ENCODE results near the gene RIMBP2.

The RIMBP2 gene

GRCh38 chr12:130524759-130525158 lies 191.3 kb downstream of the RIMBP2 start:
- DNase-seq: no peak

- no peak for DNase-seq
Measured at GRCh38 chr12:130523863-130524614, 192.1 kb downstream of the RIMBP2 start.

- DNase-seq: no peak
Measured at GRCh38 chr12:130523208-130523607, 192.9 kb downstream of the RIMBP2 start.

DNA sequence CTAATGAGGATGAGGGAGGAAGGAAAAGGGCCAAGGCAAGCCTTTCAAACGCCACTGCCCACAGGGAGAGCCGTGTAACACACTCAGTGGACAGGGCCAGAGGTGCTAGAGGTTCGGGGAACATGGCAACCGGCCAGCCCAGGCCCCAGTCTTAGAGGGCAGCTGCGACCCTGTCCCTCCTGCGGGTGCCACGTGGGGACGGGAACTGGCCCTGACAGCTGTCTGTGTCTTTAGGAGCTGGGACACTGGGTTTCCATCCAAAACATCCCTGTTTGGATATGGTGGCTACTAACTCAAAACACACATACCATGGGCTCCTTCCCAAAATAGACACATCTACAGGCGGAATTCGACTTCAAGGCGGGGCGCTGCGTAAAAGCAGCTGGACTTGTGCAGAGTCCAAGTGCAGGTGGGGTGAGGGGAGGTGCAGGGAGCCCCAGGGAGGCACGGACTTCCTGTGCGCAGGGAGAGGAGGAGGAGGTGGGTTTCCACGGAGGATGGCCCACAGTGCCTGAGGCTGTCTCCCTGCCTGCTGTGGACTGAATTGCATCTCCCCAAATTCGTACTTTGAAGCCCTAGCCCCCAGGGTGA lies 193.8 kb downstream of the RIMBP2 start:
- DNase-seq: no peak

- no peak for DNase-seq
Measured at GRCh38 chr12:130521375-130522124, 194.5 kb downstream of the RIMBP2 start.

GRCh38 chr12:130520784-130521183 lies 195.3 kb downstream of the RIMBP2 start:
- DNase-seq: no peak

- DNase-seq: no peak
Measured at GRCh38 chr12:130517588-130517987, 198.5 kb downstream of the RIMBP2 start.

- DNase-seq: no peak
Measured at GRCh38 chr12:130514149-130514551, 201.9 kb downstream of the RIMBP2 start.

GRCh38 chr12:130513556-130513955 lies 202.5 kb downstream of the RIMBP2 start:
- DNase-seq: no peak

GRCh38 chr12:130511285-130511684 lies 204.8 kb downstream of the RIMBP2 start:
- no peak for DNase-seq

DNA sequence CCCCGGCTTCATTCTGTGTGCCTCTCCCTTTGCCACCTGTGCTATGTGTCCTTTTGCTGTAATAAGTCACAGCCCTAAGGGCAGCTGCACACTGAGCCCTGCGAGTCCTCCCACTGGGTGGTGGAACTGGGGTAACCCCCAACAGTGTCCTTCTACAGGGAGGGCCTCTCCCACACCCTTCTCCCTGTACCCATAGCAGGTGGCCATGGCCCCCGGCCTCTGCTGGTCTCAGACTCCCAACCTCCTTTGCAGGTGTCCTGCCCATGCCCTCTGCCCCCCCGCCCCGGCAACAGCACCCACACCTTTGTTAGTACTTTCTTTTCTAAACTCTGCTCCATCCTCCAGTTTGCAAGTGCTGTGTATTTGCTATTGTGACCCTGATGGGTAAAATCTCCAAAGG lies 206.6 kb downstream of the RIMBP2 start:
- DNase-seq: no peak

DNA sequence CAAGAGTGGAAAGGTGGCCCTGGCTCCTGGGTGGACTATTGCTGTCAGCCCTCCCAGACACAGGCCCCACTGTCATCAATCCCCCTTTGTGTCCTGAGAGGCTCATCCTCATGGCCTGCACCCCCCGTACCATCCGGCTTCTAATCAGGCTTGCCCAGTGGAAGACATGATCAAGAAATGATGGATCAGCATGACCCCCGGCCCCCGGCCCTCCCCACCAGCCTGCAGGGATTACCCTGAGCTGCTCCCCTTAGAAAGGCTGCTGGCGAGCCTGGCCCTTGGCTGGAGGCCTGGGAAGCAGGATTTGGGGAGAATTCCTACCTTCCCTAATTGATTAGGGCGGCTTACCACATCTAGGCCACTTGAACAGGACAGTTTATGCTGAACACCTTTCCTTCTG lies 207.3 kb downstream of the RIMBP2 start:
- no peak for DNase-seq

GRCh38 chr12:130508318-130508717 lies 207.8 kb downstream of the RIMBP2 start:
- no peak for DNase-seq

- DNase-seq: no peak
Measured at GRCh38 chr12:130506844-130507243, 209.3 kb downstream of the RIMBP2 start.

DNA sequence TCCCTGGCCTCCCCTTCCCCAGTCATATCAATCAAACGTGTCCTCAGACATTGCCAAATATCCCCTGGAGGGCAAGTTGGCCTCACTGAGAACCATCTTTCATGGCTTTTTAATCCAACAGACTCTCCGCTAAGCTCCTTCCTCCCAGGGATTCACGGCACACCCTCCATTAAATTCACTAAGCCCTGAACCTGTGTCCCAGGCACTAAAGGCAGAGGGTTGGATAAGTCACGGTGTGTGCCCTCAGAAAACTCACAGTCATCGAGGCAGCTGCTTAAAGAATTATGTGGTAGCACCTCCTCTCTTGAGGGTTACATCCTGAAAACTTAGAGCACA lies 211.3 kb downstream of the RIMBP2 start:
- DNase-seq: no peak

- DNase-seq: no peak
Measured at GRCh38 chr12:130504110-130504839, 211.8 kb downstream of the RIMBP2 start.

DNA sequence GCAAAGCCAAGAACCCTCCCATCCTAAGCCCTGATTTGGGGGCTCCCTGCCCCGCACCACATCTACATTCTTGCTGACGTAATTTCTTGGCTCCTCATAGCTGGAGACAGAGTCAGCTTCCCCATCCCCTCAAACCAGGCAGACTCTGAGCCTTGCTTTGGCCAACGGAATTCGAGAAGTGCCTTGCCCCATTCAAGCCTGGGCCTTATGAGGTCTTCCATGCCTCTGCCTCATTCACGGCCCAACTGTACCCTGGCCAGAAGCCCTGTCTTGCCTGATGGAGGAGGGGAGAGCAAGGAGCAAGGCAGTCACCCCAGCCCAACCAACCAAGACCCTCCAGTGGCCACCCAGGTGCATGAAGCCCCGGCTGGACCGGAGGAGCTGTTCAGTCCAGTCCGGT lies 214.3 kb downstream of the RIMBP2 start:
- no peak for DNase-seq

GRCh38 chr12:130500835-130501330 lies 215.2 kb downstream of the RIMBP2 start:
- DNase-seq: no peak

GRCh38 chr12:130499474-130499873 lies 216.6 kb downstream of the RIMBP2 start:
- DNase-seq: no peak

GRCh38 chr12:130498589-130499385 lies 217.3 kb downstream of the RIMBP2 start:
- no peak for DNase-seq

DNA sequence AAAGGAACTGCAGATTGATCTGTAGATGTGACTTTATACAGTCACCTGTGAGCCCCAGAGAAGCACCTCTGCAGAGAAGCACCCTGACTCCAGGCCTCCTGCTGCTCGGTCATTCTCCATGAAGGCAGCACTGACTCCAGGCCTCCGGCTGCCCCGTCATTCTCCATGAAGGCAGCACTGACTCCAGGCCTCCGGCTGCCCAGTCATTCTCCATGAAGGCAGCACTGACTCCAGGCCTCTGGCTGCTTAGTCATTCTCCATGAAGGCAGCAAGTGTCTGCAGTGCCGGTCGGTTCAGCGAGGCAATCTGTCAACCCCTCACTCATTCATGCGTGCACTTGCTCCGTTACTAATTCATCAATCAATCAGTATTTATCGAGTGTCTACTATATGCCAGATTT lies 218.1 kb downstream of the RIMBP2 start:
- no peak for DNase-seq

DNA sequence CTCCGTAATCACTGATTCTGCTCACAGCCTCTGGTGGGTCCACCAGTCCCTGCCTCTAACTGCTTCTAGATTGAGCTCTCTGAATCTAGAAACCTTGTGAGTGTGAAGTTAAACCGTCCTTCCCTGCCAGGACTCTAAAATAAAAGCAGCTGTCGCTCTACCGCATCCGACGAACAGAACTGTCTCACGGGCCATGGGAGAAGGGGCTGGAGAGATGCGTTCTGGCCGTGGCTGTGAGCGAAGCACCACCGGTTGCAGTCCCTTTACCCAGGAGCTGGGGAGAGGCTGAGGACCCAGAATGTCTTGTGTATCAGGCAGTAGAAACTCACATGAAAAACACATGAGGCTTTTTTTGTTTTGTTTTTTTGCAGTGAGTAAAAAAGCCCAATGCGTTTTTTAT lies 218.8 kb downstream of the RIMBP2 start:
- DNase-seq: no peak

All from T-helper 1 cell (primary cell).